Measurements from ENCODE around the gene CLC. TPM values are rescaled to one million over a fixed set of nuclear protein-coding genes. Genes with fewer than 3 reads are reported as not detected.
"Not testable (repeated sequence)": the region's sequence is repeated elsewhere in the genome, so short reads cannot be mapped to it uniquely, and the experiment has no call there.

The CLC gene
- total RNA-seq, 1 donor from 2014 or later: not detected

- no peak for ATAC-seq
Measured at GRCh38 chr19:39728040-39728439, 9.8 kb downstream of the CLC start.

- no peak for ATAC-seq
Measured at GRCh38 chr19:39727070-39727800, 10.6 kb downstream of the CLC start.

- no peak for ATAC-seq
Measured at GRCh38 chr19:39725995-39726394, 11.8 kb downstream of the CLC start.

GRCh38 chr19:39720144-39720543 lies 17.7 kb downstream of the CLC start:
- ATAC-seq: not testable (repeated sequence)

- ATAC-seq: no peak
Measured at GRCh38 chr19:39710333-39710890, 27.4 kb downstream of the CLC start.

GRCh38 chr19:39709026-39709872 lies 28.6 kb downstream of the CLC start:
- no peak for ATAC-seq

- ATAC-seq: no peak
Measured at GRCh38 chr19:39708594-39708993, 29.2 kb downstream of the CLC start.

- ATAC-seq: no peak
Measured at GRCh38 chr19:39705578-39706188, 32.1 kb downstream of the CLC start.

GRCh38 chr19:39704181-39705044 lies 33.4 kb downstream of the CLC start, which contains the start of gene LGALS14:
LGALS14 (plus strand) TSS chr19:39704481; CDS start chr19:39704529, 48 bp downstream.
- no peak for ATAC-seq

- no peak for ATAC-seq
Measured at GRCh38 chr19:39701291-39701690, 36.5 kb downstream of the CLC start.

- ATAC-seq: no peak
Measured at GRCh38 chr19:39698535-39698934, 39.3 kb downstream of the CLC start.

GRCh38 chr19:39696387-39696786 lies 41.4 kb downstream of the CLC start:
- no peak for ATAC-seq

GRCh38 chr19:39695759-39696158 lies 42.1 kb downstream of the CLC start:
- ATAC-seq: no peak

- no peak for ATAC-seq
Measured at GRCh38 chr19:39692822-39693221, 45.0 kb downstream of the CLC start.

- peak; percentile 23 for ATAC-seq
Measured at GRCh38 chr19:39692166-39692565, 45.7 kb downstream of the CLC start.

GRCh38 chr19:39688637-39689036 lies 49.2 kb downstream of the CLC start:
- not testable (repeated sequence) for ATAC-seq

- no peak for ATAC-seq
Measured at GRCh38 chr19:39686739-39687138, 51.1 kb downstream of the CLC start.

- ATAC-seq: no peak
Measured at GRCh38 chr19:39684267-39684666, 53.6 kb downstream of the CLC start.

- ATAC-seq: no peak
Measured at GRCh38 chr19:39681416-39681815, 56.4 kb downstream of the CLC start.
